GM18867 (cell line): ENCODE data around the gene FAM114A1.

Experiments
- ATAC-seq: cut with Tn5 transposase; IDR thresholded peaks from one replicate; pipeline ENCODE4 v1.9.1; 2021; ENCODE audit warnings: mild to moderate bottlenecking, moderate library complexity; ENCODE audit not compliant: unreplicated experiment

Gene FAM114A1

GRCh38 chr4:38857354-38858096, 10.1 kb upstream of the FAM114A1 start:
- ATAC-seq, result peak; percentile 53

- ATAC-seq, result no peak
Observed at GRCh38 chr4:38858097-38858420, 9.5 kb upstream of the FAM114A1 start.

GRCh38 chr4:38859501-38859900, 8.1 kb upstream of the FAM114A1 start:
- no peak for ATAC-seq

- peak; percentile 56 for ATAC-seq
Observed at GRCh38 chr4:38860788-38861424, 6.7 kb upstream of the FAM114A1 start.

GRCh38 chr4:38861791-38862190, 5.8 kb upstream of the FAM114A1 start:
- no peak for ATAC-seq

- no peak for ATAC-seq
Observed at GRCh38 chr4:38865445-38865844, 2.2 kb upstream of the FAM114A1 start.

GRCh38 chr4:38866973-38867477, 581 bp upstream of the FAM114A1 start:
- no peak for ATAC-seq

- ATAC-seq, result no peak
Observed at GRCh38 chr4:38868059-38868960, 704 bp downstream of the FAM114A1 start.

- ATAC-seq, result no peak
Observed at GRCh38 chr4:38869511-38869910, 1.9 kb downstream of the FAM114A1 start.

- ATAC-seq, result no peak
Observed at GRCh38 chr4:38870098-38870808, 2.6 kb downstream of the FAM114A1 start.

GRCh38 chr4:38871593-38871992, 4.0 kb downstream of the FAM114A1 start:
- no peak for ATAC-seq

- ATAC-seq, result no peak
Observed at GRCh38 chr4:38872620-38873019, 5.0 kb downstream of the FAM114A1 start.

GRCh38 chr4:38873290-38873944, 5.8 kb downstream of the FAM114A1 start:
- ATAC-seq, result no peak

- ATAC-seq, result no peak
Observed at GRCh38 chr4:38876636-38877035, 9.0 kb downstream of the FAM114A1 start.

GRCh38 chr4:38884254-38884653, 16.6 kb downstream of the FAM114A1 start:
- no peak for ATAC-seq

GRCh38 chr4:38889143-38889542, 21.5 kb downstream of the FAM114A1 start:
- peak; percentile 67 for ATAC-seq

GRCh38 chr4:38891051-38891983, 23.7 kb downstream of the FAM114A1 start:
- no peak for ATAC-seq

- peak; percentile 35 for ATAC-seq
Observed at GRCh38 chr4:38894322-38894982, 26.8 kb downstream of the FAM114A1 start.

GRCh38 chr4:38896940-38897339, 29.3 kb downstream of the FAM114A1 start:
- ATAC-seq, result no peak
